Caco-2 (cell line): ENCODE measurements around the gene MYO7A. TPM values are rescaled to one million over a fixed set of nuclear protein-coding genes. Genes with fewer than 3 reads are reported as not detected.

Source experiments
- BruUV-seq: library from RNA; stranded (reverse); fragments of 400-500 nt; replicated peaks from 2 replicates; lab custom pipeline; 2021; lab: Mats Ljungman, UMichigan
- CTCF ChIA-PET: fragments of 300-600 bp; sonication (Branson Sonifier 250); formaldehyde crosslinking; loops from one replicate; lab custom pipeline; 2022; ENCODE audit warnings: antibody characterized with exemption; lab: Charles Lee
- POLR2A ChIA-PET: fragments of 300-600 bp; sonication (Branson Sonifier 250); formaldehyde crosslinking; loops from one replicate; lab custom pipeline; 2022; ENCODE audit warnings: antibody characterized with exemption; lab: Charles Lee
- DNase-seq, 2 experiments: peaks; one replicate each; pipeline versions ENCODE4 v3.0.0 to v3.0.0-alpha.2; 2020 to 2022
- H3K27me3 ChIP-seq: replicated peaks from 2 replicates; pipeline ENCODE4 v1.6.0; 2011; ENCODE audit warnings: low read length; ENCODE audit not compliant: control insufficient read depth, insufficient read depth
- H3K36me3 ChIP-seq: 2 replicates; pipeline ENCODE4 v1.5.1; 2011; ENCODE audit warnings: low read length; ENCODE audit not compliant: control insufficient read depth, insufficient read depth
- H3K4me1 ChIP-seq: fragments of 250-450 bp; sonication (Bioruptor Pico); 2 replicates; pipeline ENCODE4 v1.5.1; 2020; ENCODE audit warnings: mild to moderate bottlenecking
- H3K4me3 ChIP-seq: 2 replicates; pipeline ENCODE4 v1.5.1; 2011; ENCODE audit warnings: low read depth, mild to moderate bottlenecking, control low read depth, low read length
- H3K9me3 ChIP-seq: fragments of 250-450 bp; sonication (Bioruptor Pico); 2 replicates; pipeline ENCODE4 v1.5.1; 2020; ENCODE audit warnings: mild to moderate bottlenecking, moderate library complexity
- H3K27ac Mint-ChIP-seq: one replicate; pipeline ENCODE4 v1.8.0; 2022; ENCODE audit warnings: mixed read lengths; ENCODE audit not compliant: unreplicated experiment
- H3K27me3 Mint-ChIP-seq: one replicate; pipeline ENCODE4 v1.8.0; 2022; ENCODE audit warnings: mixed read lengths; ENCODE audit not compliant: insufficient read depth, unreplicated experiment
- H3K36me3 Mint-ChIP-seq: one replicate; pipeline ENCODE4 v1.8.0; 2022; ENCODE audit warnings: mild to moderate bottlenecking, mixed read lengths; ENCODE audit not compliant: insufficient read depth, unreplicated experiment
- H3K4me1 Mint-ChIP-seq: one replicate; pipeline ENCODE4 v1.8.0; 2022; ENCODE audit warnings: low read depth, mixed read lengths; ENCODE audit not compliant: unreplicated experiment
- H3K4me3 Mint-ChIP-seq: one replicate; pipeline ENCODE4 v1.8.0; 2022; ENCODE audit warnings: mild to moderate bottlenecking, moderate library complexity, mixed read lengths; ENCODE audit not compliant: unreplicated experiment
- H3K9me3 Mint-ChIP-seq: one replicate; pipeline ENCODE4 v1.8.0; 2022; ENCODE audit warnings: mixed read lengths; ENCODE audit not compliant: unreplicated experiment
- CTCF ChIP-seq, 2 experiments: fragments of 200-600 bp in 1 of 2; IDR thresholded peaks; 1 replicate in 1 of 2; 2 replicates in 1 of 2; pipeline versions ENCODE4 v1.5.1 to v1.8.0; 2011 to 2022; ENCODE audit warnings: antibody characterized with exemption in 1 of 2, control low read depth in 1 of 2, inconsistent platforms in 1 of 2, low read depth in 1 of 2, low read length in 1 of 2, mild to moderate bottlenecking in 1 of 2, moderate library complexity in 1 of 2; ENCODE audit not compliant: insufficient read depth in 1 of 2, severe bottlenecking in 1 of 2, unreplicated experiment in 1 of 2
- intact Hi-C: fragments of 100-400 bp; cut with micrococcal nuclease; formaldehyde crosslinking; loops from one replicate; pipeline ENCODE4 v1.10.0; 2022; ENCODE audit not compliant: unreplicated experiment
- total RNA-seq: library from RNA; stranded (reverse); gene quantifications from 2 replicates; pipeline ENCODE4 v1.2.3, GENCODE V29; 2022

MYO7A gene
- total RNA-seq, 1 experiment from 2014 or later: 8.9 TPM

DNA sequence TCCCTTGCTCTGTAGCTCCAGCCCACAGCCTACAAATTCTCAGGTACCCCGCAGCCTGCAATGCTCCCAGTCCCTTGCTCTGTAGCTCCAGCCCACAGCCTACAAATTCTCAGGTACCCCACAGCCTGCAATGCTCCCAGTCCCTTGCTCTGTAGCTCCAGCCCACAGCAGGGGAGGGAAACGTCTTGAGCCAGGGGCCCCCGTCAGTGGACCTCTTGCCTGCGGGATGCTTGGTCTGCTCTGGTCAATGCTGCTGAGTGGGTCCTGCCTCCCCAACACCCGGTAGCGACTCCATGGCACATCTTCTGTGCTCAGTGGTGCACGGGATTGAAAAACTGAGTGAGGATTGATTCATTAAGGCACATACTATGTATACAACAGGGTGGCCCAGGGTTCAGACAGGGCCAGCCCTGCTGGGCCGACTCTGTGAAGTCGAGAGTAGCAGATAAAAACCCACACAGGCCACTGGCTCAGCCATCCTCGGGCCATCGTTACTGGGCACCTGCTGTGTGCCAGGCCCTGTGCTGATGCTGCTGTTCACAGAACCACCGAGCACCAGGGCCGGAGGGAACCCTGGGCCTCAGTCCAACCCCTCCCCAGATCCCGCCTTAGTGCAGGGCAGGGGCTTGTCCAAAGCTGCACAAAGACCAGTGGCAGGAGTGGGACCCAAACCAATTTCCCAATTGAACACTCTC is 69.7 kb downstream of the MYO7A start:
- Histone ChIP-seq H3K36me3 (no peaks in the 10 kb centered on the region), H3K27me3 (no peaks in the 10 kb centered on the region), H3K4me3 (no peak overlapping the region), H3K4me1 (no peaks in the 10 kb centered on the region), H3K9me3 (no peaks in the 10 kb centered on the region)
- H3K36me3 Mint-ChIP-seq: no peaks in the 10 kb centered on the region
- H3K27ac Mint-ChIP-seq: no peak overlapping the region
- no TSS peak for BruUV-seq
- intact Hi-C loops: loop anchor here (5.0 to 10.0 kb wide), 3 partner anchors 95 to 217 kb away; no protein-coding TSS in a partner anchor
- peak in 1 of 2 experiments; percentile 36 for DNase-seq
- no peak for TF ChIP-seq CTCF (IDR thresholded peaks at IDR 0.05; ENCODE audit: insufficient read depth in 1 of 2, low read depth in 1 of 2, low read length in 1 of 2, severe bottlenecking in 1 of 2, unreplicated experiment in 1 of 2)
- ChIA-PET POLR2A (no interaction called here), CTCF (interaction anchor here (0.6 to 3.0 kb wide), 7 partner anchors 12 to 426 kb away, joined by 3 to 17 read pairs (median 3); partner anchors contain the start of gene MYO7A)
- no peak overlapping the region for H3K4me3 Mint-ChIP-seq
- no peaks in the 10 kb centered on the region for H3K9me3 Mint-ChIP-seq
- no peaks in the 10 kb centered on the region for H3K4me1 Mint-ChIP-seq
- no peaks in the 10 kb centered on the region for H3K27me3 Mint-ChIP-seq

GRCh38 chr11:77198440-77198849 is 70.4 kb downstream of the MYO7A start:
- Histone ChIP-seq H3K4me3 (no peak overlapping the region), H3K36me3 (no peaks in the 10 kb centered on the region), H3K9me3 (no peaks in the 10 kb centered on the region), H3K4me1 (no peaks in the 10 kb centered on the region), H3K27me3 (no peaks in the 10 kb centered on the region)
- ChIA-PET POLR2A (no interaction called here), CTCF (interaction anchor here (1.0 to 1.2 kb wide), 3 partner anchors 12 to 72 kb away, joined by 3 read pairs; no protein-coding TSS in a partner anchor)
- BruUV-seq: no TSS peak
- peak; percentile 68 to 70 for DNase-seq
- TF ChIP-seq CTCF (IDR thresholded peaks at IDR 0.05; ENCODE audit: insufficient read depth in 1 of 2, low read depth in 1 of 2, low read length in 1 of 2, severe bottlenecking in 1 of 2, unreplicated experiment in 1 of 2): peak; percentile 53 to 72
- H3K4me3 Mint-ChIP-seq: no peak overlapping the region
- H3K27ac Mint-ChIP-seq: no peak overlapping the region
- no peaks in the 10 kb centered on the region for H3K9me3 Mint-ChIP-seq
- H3K4me1 Mint-ChIP-seq: no peaks in the 10 kb centered on the region
- H3K27me3 Mint-ChIP-seq: no peaks in the 10 kb centered on the region
- intact Hi-C loops: loop anchor here (5.0 to 10.0 kb wide), 3 partner anchors 94 to 216 kb away; no protein-coding TSS in a partner anchor
- no peaks in the 10 kb centered on the region for H3K36me3 Mint-ChIP-seq

DNA sequence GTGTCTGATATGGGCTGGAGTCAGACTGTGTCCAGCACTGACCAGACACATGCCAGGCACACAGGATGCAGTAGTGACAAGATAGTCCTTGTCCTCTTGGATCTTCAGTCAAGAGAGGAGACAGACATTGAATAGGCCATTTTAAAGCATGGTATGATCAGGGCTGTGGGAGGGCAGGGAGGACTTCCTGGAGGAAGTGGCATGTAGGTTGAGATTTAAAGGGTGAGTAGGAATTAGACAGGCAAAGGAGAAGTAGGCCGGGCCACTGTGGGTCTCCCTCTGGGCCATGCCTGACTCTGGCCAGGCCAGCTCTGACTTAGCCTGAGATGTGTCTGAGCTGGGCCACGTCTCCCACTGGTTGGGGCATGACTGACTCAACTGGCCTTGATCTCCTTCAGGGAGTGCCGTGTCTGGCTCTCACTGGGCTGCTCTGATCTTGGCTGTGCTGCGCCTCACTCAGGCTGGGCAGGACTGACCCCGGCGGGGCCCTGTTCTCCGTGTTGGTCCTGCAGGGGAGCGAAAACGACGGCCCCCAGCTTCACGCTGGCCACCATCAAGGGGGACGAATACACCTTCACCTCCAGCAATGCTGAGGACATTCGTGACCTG is 71.2 kb downstream of the MYO7A start:
- H3K27me3 Mint-ChIP-seq: no peaks in the 10 kb centered on the region
- H3K27ac Mint-ChIP-seq: no peak overlapping the region
- no peak for TF ChIP-seq CTCF (IDR thresholded peaks at IDR 0.05; ENCODE audit: insufficient read depth in 1 of 2, low read depth in 1 of 2, low read length in 1 of 2, severe bottlenecking in 1 of 2, unreplicated experiment in 1 of 2)
- Histone ChIP-seq H3K36me3 (no peaks in the 10 kb centered on the region), H3K4me1 (no peaks in the 10 kb centered on the region), H3K4me3 (no peak overlapping the region), H3K27me3 (no peaks in the 10 kb centered on the region), H3K9me3 (no peaks in the 10 kb centered on the region)
- no peaks in the 10 kb centered on the region for H3K9me3 Mint-ChIP-seq
- POLR2A ChIA-PET: no interaction called here
- H3K36me3 Mint-ChIP-seq: no peaks in the 10 kb centered on the region
- no TSS peak for BruUV-seq
- H3K4me3 Mint-ChIP-seq: no peak overlapping the region
- DNase-seq: peak in 1 of 2 experiments; percentile 33
- no peaks in the 10 kb centered on the region for H3K4me1 Mint-ChIP-seq
- CTCF ChIA-PET: interaction anchor here (0.6 to 1.2 kb wide), 4 partner anchors 13 to 152 kb away, joined by 3 to 4 read pairs (median 3); no protein-coding TSS in a partner anchor
- intact Hi-C loops: loop anchor here (5.0 to 10.0 kb wide), 3 partner anchors 93 to 216 kb away; no protein-coding TSS in a partner anchor
